SJSA1 (cell line): ENCODE results near the gene SEMA3E. TPM values are rescaled to one million over a fixed set of nuclear protein-coding genes. Genes with fewer than 3 reads are reported as not detected.

Experiments used
- DNase-seq, 2 experiments: peaks; one replicate each; pipeline ENCODE4 v3.0.0-alpha.2; 2015 to 2020; ENCODE audit warnings: low spot score in 2 of 2, low read depth in 1 of 2
- H3K27ac ChIP-seq: fragments of 250-450 bp; sonication (Bioruptor Pico); 2 replicates; pipeline ENCODE4 v1.5.1; 2020; ENCODE audit warnings: mild to moderate bottlenecking, moderate library complexity
- H3K27me3 ChIP-seq: fragments of 250-450 bp; sonication (Bioruptor Pico); replicated peaks from 2 replicates; pipeline ENCODE4 v1.5.1; 2020; ENCODE audit warnings: mild to moderate bottlenecking, moderate library complexity
- H3K36me3 ChIP-seq: fragments of 250-450 bp; sonication (Bioruptor Pico); 2 replicates; pipeline ENCODE4 v1.5.1; 2020; ENCODE audit warnings: mild to moderate bottlenecking
- H3K4me1 ChIP-seq: fragments of 250-450 bp; sonication (Bioruptor Pico); replicated peaks from 2 replicates; pipeline ENCODE4 v1.6.1; 2021; ENCODE audit warnings: mild to moderate bottlenecking
- H3K4me3 ChIP-seq: fragments of 250-450 bp; sonication (Bioruptor Pico); 2 replicates; pipeline ENCODE4 v1.5.1; 2020; ENCODE audit warnings: mild to moderate bottlenecking
- H3K9me3 ChIP-seq: fragments of 250-450 bp; sonication (Bioruptor Pico); replicated peaks from 2 replicates; pipeline ENCODE4 v1.5.1; 2020; ENCODE audit warnings: mild to moderate bottlenecking
- total RNA-seq: library from RNA; depleted of rRNA; stranded (reverse); fragments of >200 nt; shearing (Covaris generic); gene quantifications from 2 replicates; pipeline ENCODE4 v1.2.3, GENCODE V29; 2014

The SEMA3E gene
- total RNA-seq, 1 experiment from 2014 or later = 0.18 TPM

- Histone ChIP-seq H3K9me3 (no peaks in the 10 kb centered on the region), H3K4me1 (no peaks in the 10 kb centered on the region), H3K36me3 (no peaks in the 10 kb centered on the region), H3K27ac (no peak overlapping the region), H3K4me3 (no peak overlapping the region), H3K27me3 (peaks cover 8% of the 10 kb centered on the region; the same call in 1 of the 2 replicates)
- DNase-seq = no peak
Measured at GRCh38 chr7:83663131-83663530, 14.2 kb upstream of the SEMA3E start.

- no peaks in the 10 kb centered on the region for H3K36me3 ChIP-seq
- no peak overlapping the region for H3K27ac ChIP-seq
- peaks cover 13% of the 10 kb centered on the region; the same call in 1 of the 2 replicates for H3K27me3 ChIP-seq
- H3K9me3 ChIP-seq = no peaks in the 10 kb centered on the region
- H3K4me1 ChIP-seq = no peaks in the 10 kb centered on the region
- DNase-seq = no peak
- no peak overlapping the region for H3K4me3 ChIP-seq
Measured at GRCh38 chr7:83658126-83658525, 9.2 kb upstream of the SEMA3E start.

- DNase-seq = peak in 1 of 2 experiments; percentile 9
- no peaks in the 10 kb centered on the region for H3K4me1 ChIP-seq
- no peaks in the 10 kb centered on the region for H3K36me3 ChIP-seq
- peaks cover 14% of the 10 kb centered on the region; the same call in 1 of the 2 replicates for H3K27me3 ChIP-seq
- H3K9me3 ChIP-seq = no peaks in the 10 kb centered on the region
- no peak overlapping the region for H3K4me3 ChIP-seq
- no peak overlapping the region for H3K27ac ChIP-seq
Measured at GRCh38 chr7:83655951-83656556, 7.1 kb upstream of the SEMA3E start.

- no peak overlapping the region for H3K27ac ChIP-seq
- no peaks in the 10 kb centered on the region for H3K9me3 ChIP-seq
- H3K27me3 ChIP-seq = peaks cover 15% of the 10 kb centered on the region; the same call in 1 of the 2 replicates
- DNase-seq = no peak
- H3K36me3 ChIP-seq = no peaks in the 10 kb centered on the region
- H3K4me1 ChIP-seq = no peaks in the 10 kb centered on the region
- no peak overlapping the region for H3K4me3 ChIP-seq
Measured at GRCh38 chr7:83652481-83652880, 3.5 kb upstream of the SEMA3E start.

GRCh38 chr7:83649701-83650100 lies 762 bp upstream of the SEMA3E start:
- H3K9me3 ChIP-seq = no peaks in the 10 kb centered on the region
- DNase-seq = no peak
- H3K4me1 ChIP-seq = no peaks in the 10 kb centered on the region
- peaks cover 15% of the 10 kb centered on the region; the same call in 1 of the 2 replicates for H3K27me3 ChIP-seq
- no peaks in the 10 kb centered on the region for H3K36me3 ChIP-seq
- H3K4me3 ChIP-seq = no peak overlapping the region
- no peak overlapping the region for H3K27ac ChIP-seq

- no peaks in the 10 kb centered on the region for H3K4me1 ChIP-seq
- DNase-seq = no peak
- H3K4me3 ChIP-seq = no peak overlapping the region
- 0 out of 2 replicates have a peak, but pooled peaks cover 6% of the 10 kb centered on the region for H3K27me3 ChIP-seq
- no peaks in the 10 kb centered on the region for H3K36me3 ChIP-seq
- no peaks in the 10 kb centered on the region for H3K9me3 ChIP-seq
- no peak overlapping the region for H3K27ac ChIP-seq
Measured at GRCh38 chr7:83646027-83646426, 2.9 kb downstream of the SEMA3E start.

GRCh38 chr7:83643739-83644138 lies 5.2 kb downstream of the SEMA3E start:
- H3K36me3 ChIP-seq = no peaks in the 10 kb centered on the region

GRCh38 chr7:83643012-83643411 lies 5.9 kb downstream of the SEMA3E start:
- Histone ChIP-seq H3K27ac (no peak overlapping the region), H3K4me3 (no peak overlapping the region), H3K9me3 (no peaks in the 10 kb centered on the region), H3K4me1 (no peaks in the 10 kb centered on the region), H3K27me3 (0 out of 2 replicates have a peak, but pooled peaks cover 3% of the 10 kb centered on the region), H3K36me3 (no peaks in the 10 kb centered on the region)
- DNase-seq = no peak

More at GRCh38 chr7:83643739-83644138, 5.2 kb downstream of the SEMA3E start:
- H3K27me3 ChIP-seq = 0 out of 2 replicates have a peak, but pooled peaks cover 3% of the 10 kb centered on the region
- no peak overlapping the region for H3K4me3 ChIP-seq
- H3K9me3 ChIP-seq = no peaks in the 10 kb centered on the region
- H3K27ac ChIP-seq = no peak overlapping the region
- no peaks in the 10 kb centered on the region for H3K4me1 ChIP-seq
- DNase-seq = no peak

GRCh38 chr7:83640731-83641537 lies 8.0 kb downstream of the SEMA3E start:
- no peak for DNase-seq
- Histone ChIP-seq H3K4me3 (no peak overlapping the region), H3K4me1 (no peaks in the 10 kb centered on the region)

GRCh38 chr7:83640240-83640639 lies 8.7 kb downstream of the SEMA3E start:
- no peak overlapping the region for H3K27ac ChIP-seq
- DNase-seq = no peak
- no peak overlapping the region for H3K4me3 ChIP-seq
- H3K9me3 ChIP-seq = no peaks in the 10 kb centered on the region
- H3K36me3 ChIP-seq = no peaks in the 10 kb centered on the region
- no peaks in the 10 kb centered on the region for H3K4me1 ChIP-seq
- H3K27me3 ChIP-seq = 0 out of 2 replicates have a peak, but pooled peaks cover 3% of the 10 kb centered on the region

More at GRCh38 chr7:83640731-83641537, 8.0 kb downstream of the SEMA3E start:
- 0 out of 2 replicates have a peak, but pooled peaks cover 3% of the 10 kb centered on the region for H3K27me3 ChIP-seq
- no peaks in the 10 kb centered on the region for H3K9me3 ChIP-seq
- H3K36me3 ChIP-seq = no peaks in the 10 kb centered on the region
- H3K27ac ChIP-seq = no peak overlapping the region

- no peaks in the 10 kb centered on the region for H3K4me1 ChIP-seq
- 0 out of 2 replicates have a peak, but pooled peaks cover 2% of the 10 kb centered on the region for H3K27me3 ChIP-seq
- DNase-seq = no peak
- H3K27ac ChIP-seq = no peak overlapping the region
- H3K9me3 ChIP-seq = no peaks in the 10 kb centered on the region
- H3K4me3 ChIP-seq = no peak overlapping the region
- H3K36me3 ChIP-seq = no peaks in the 10 kb centered on the region
Measured at GRCh38 chr7:83633516-83633915, 15.4 kb downstream of the SEMA3E start.

GRCh38 chr7:83629117-83629880 lies 19.6 kb downstream of the SEMA3E start:
- DNase-seq = no peak
- no peak overlapping the region for H3K27ac ChIP-seq
- H3K9me3 ChIP-seq = no peaks in the 10 kb centered on the region

GRCh38 chr7:83617858-83618257 lies 31.1 kb downstream of the SEMA3E start:
- Histone ChIP-seq H3K9me3 (no peaks in the 10 kb centered on the region), H3K27me3 (0 out of 2 replicates have a peak, but pooled peaks cover 3% of the 10 kb centered on the region), H3K36me3 (no peaks in the 10 kb centered on the region), H3K27ac (no peak overlapping the region), H3K4me1 (no peaks in the 10 kb centered on the region), H3K4me3 (no peak overlapping the region)
- DNase-seq = no peak

More at GRCh38 chr7:83629117-83629880, 19.6 kb downstream of the SEMA3E start:
- H3K36me3 ChIP-seq = no peaks in the 10 kb centered on the region
- H3K4me3 ChIP-seq = no peak overlapping the region
- H3K27me3 ChIP-seq = 0 out of 2 replicates have a peak, but pooled peaks cover 2% of the 10 kb centered on the region
- H3K4me1 ChIP-seq = no peaks in the 10 kb centered on the region
